Endothelial cell of umbilical vein (primary cell): ENCODE measurements around the gene COX5A.

Experiments
- CTCF ChIP-seq, 2 donors: IDR thresholded peaks; 1 replicate in 1 of 2; 2 replicates in 1 of 2; pipeline ENCODE4 v1.5.1; 2011; ENCODE audit warnings: low read length in 2 of 2, mild to moderate bottlenecking in 2 of 2, moderate library complexity in 2 of 2, control low read depth in 1 of 2, inconsistent platforms in 1 of 2, low read depth in 1 of 2; ENCODE audit not compliant: insufficient read depth in 1 of 2; ENCODE audit errors: extremely low read depth in 1 of 2
- EZH2 ChIP-seq: IDR thresholded peaks from 2 replicates; pipeline ENCODE4 v1.6.1; 2012; ENCODE audit warnings: borderline replicate concordance, low read depth, mild to moderate bottlenecking, moderate library complexity, low read length, inconsistent platforms; ENCODE audit not compliant: severe bottlenecking
- GATA2 ChIP-seq: IDR thresholded peaks from 2 replicates; pipeline ENCODE4 v1.7.0; 2011; ENCODE audit warnings: low read depth, mild to moderate bottlenecking, moderate library complexity, mixed read lengths, low read length; ENCODE audit not compliant: insufficient read length, insufficient read depth
- JUN ChIP-seq: IDR thresholded peaks from 2 replicates; pipeline ENCODE4 v1.6.1; 2011; ENCODE audit warnings: borderline replicate concordance, low read depth; ENCODE audit not compliant: insufficient read length, insufficient read depth
- MAX ChIP-seq: IDR thresholded peaks from 2 replicates; pipeline ENCODE4 v1.6.1; 2011; ENCODE audit not compliant: insufficient read depth, insufficient read length
- MYC ChIP-seq: IDR thresholded peaks from one replicate; pipeline ENCODE4 v1.6.1; 2011; ENCODE audit warnings: mild to moderate bottlenecking, low read depth, low read length
- POLR2A ChIP-seq: IDR thresholded peaks from 2 replicates; pipeline ENCODE4 v1.6.1; 2012; ENCODE audit warnings: low read depth, mild to moderate bottlenecking, control low read depth, low read length
- POLR2AphosphoS5 ChIP-seq: IDR thresholded peaks from 2 replicates; pipeline ENCODE4 v1.6.1; 2012; ENCODE audit warnings: low read depth, mild to moderate bottlenecking, control low read depth, low read length, moderate library complexity; ENCODE audit not compliant: insufficient read depth

GRCh38 chr15:74955796-74956647 is 18.1 kb upstream of the COX5A start:
- TF ChIP-seq POLR2AphosphoS5: no peak
- no peak for TF ChIP-seq EZH2
- peak; percentile 45 to 72 for TF ChIP-seq CTCF (IDR thresholded peaks at IDR 0.05; ENCODE audit: extremely low read depth in 1 of 2, insufficient read depth in 1 of 2, low read depth in 1 of 2, low read length in 2 of 2)
- TF ChIP-seq MAX: peak; percentile 95
- no peak for TF ChIP-seq POLR2A
- no peak for TF ChIP-seq JUN
- TF ChIP-seq GATA2: no peak
- TF ChIP-seq MYC: peak; percentile 53
